ENCODE results near the gene RTN4RL2. TPM values are rescaled to one million over a fixed set of nuclear protein-coding genes. Genes with fewer than 3 reads are reported as not detected.

Gene RTN4RL2
- total RNA-seq, 1 experiment from 2014 or later: 5.5 TPM

- no TSS peak for BruUV-seq (replicated peaks)
- CTCF ChIA-PET: interaction anchor here (0.7 kb wide), 1 partner anchor 18 kb away, joined by 4 read pairs; no protein-coding TSS in a partner anchor
- Mint-ChIP-seq H3K4me1 (ENCODE audit: low read depth, unreplicated experiment) (peaks cover 12% of the 10 kb centered on the region), H3K4me3 (ENCODE audit: unreplicated experiment) (no peak overlapping the region), H3K27ac (ENCODE audit: unreplicated experiment) (peak overlapping the region; percentile 50), H3K9me3 (ENCODE audit: unreplicated experiment) (no peaks in the 10 kb centered on the region), H3K27me3 (ENCODE audit: insufficient read depth, unreplicated experiment) (no peaks in the 10 kb centered on the region), H3K36me3 (ENCODE audit: insufficient read depth, unreplicated experiment) (peaks cover 39% of the 10 kb centered on the region)
- peaks cover 3% of the 10 kb centered on the region; the same call in 1 of the 2 replicates for H3K36me3 ChIP-seq (ENCODE audit: control insufficient read depth, insufficient read depth, low read length)
- no peak overlapping the region for H3K4me3 ChIP-seq (ENCODE audit: low read depth, low read length)
- no peaks in the 10 kb centered on the region for H3K9me3 ChIP-seq
- intact Hi-C loops (cut with micrococcal nuclease; ENCODE audit: unreplicated experiment): no loop called here
- peaks cover 7% of the 10 kb centered on the region for H3K4me1 ChIP-seq
- H3K27me3 ChIP-seq (replicated peaks; ENCODE audit: control insufficient read depth, insufficient read depth, low read length): no peaks in the 10 kb centered on the region
- POLR2A ChIA-PET: no interaction called here
- no peak for TF ChIP-seq CTCF (IDR thresholded peaks at IDR 0.05; ENCODE audit: insufficient read depth in 1 of 2, low read depth in 1 of 2, low read length in 1 of 2, severe bottlenecking in 1 of 2, unreplicated experiment in 1 of 2)
- no peak for DNase-seq
Observed at GRCh38 chr11:57508341-57509170, 48.2 kb downstream of the RTN4RL2 start.

- POLR2A ChIA-PET: no interaction called here
- no peak for DNase-seq
- Histone ChIP-seq H3K4me1 (peaks cover 8% of the 10 kb centered on the region), H3K27me3 (replicated peaks; ENCODE audit: control insufficient read depth, insufficient read depth, low read length) (no peaks in the 10 kb centered on the region), H3K9me3 (no peaks in the 10 kb centered on the region), H3K36me3 (ENCODE audit: control insufficient read depth, insufficient read depth, low read length) (no peaks in the 10 kb centered on the region), H3K4me3 (ENCODE audit: low read depth, low read length) (no peak overlapping the region)
- Mint-ChIP-seq H3K27ac (ENCODE audit: unreplicated experiment) (no peak overlapping the region), H3K4me3 (ENCODE audit: unreplicated experiment) (no peak overlapping the region), H3K4me1 (ENCODE audit: low read depth, unreplicated experiment) (no peaks in the 10 kb centered on the region), H3K27me3 (ENCODE audit: insufficient read depth, unreplicated experiment) (no peaks in the 10 kb centered on the region), H3K9me3 (ENCODE audit: unreplicated experiment) (no peaks in the 10 kb centered on the region), H3K36me3 (ENCODE audit: insufficient read depth, unreplicated experiment) (peaks cover 22% of the 10 kb centered on the region)
- CTCF ChIA-PET: no interaction called here
- no peak for TF ChIP-seq CTCF (IDR thresholded peaks at IDR 0.05; ENCODE audit: insufficient read depth in 1 of 2, low read depth in 1 of 2, low read length in 1 of 2, severe bottlenecking in 1 of 2, unreplicated experiment in 1 of 2)
- intact Hi-C loops (cut with micrococcal nuclease; ENCODE audit: unreplicated experiment): no loop called here
- BruUV-seq (replicated peaks): no TSS peak
Observed at GRCh38 chr11:57511741-57512430, 51.6 kb downstream of the RTN4RL2 start.

GRCh38 chr11:57512646-57513451, 52.5 kb downstream of the RTN4RL2 start:
- no peaks in the 10 kb centered on the region for H3K27me3 Mint-ChIP-seq (ENCODE audit: insufficient read depth, unreplicated experiment)
- H3K36me3 Mint-ChIP-seq (ENCODE audit: insufficient read depth, unreplicated experiment): peaks cover 13% of the 10 kb centered on the region

More at GRCh38 chr11:57512646-57513451, 52.5 kb downstream of the RTN4RL2 start:
- BruUV-seq (replicated peaks): no TSS peak
- ChIA-PET POLR2A (interaction anchor here (1.0 kb wide), 1 partner anchor 19 kb away, joined by 3 read pairs; no protein-coding TSS in a partner anchor), CTCF (interaction anchor here (1.3 kb wide), 1 partner anchor 19 kb away, joined by 13 read pairs; no protein-coding TSS in a partner anchor)
- Mint-ChIP-seq H3K4me3 (ENCODE audit: unreplicated experiment) (peak overlapping the region; percentile 91), H3K27ac (ENCODE audit: unreplicated experiment) (no peak overlapping the region), H3K4me1 (ENCODE audit: low read depth, unreplicated experiment) (no peaks in the 10 kb centered on the region), H3K9me3 (ENCODE audit: unreplicated experiment) (no peaks in the 10 kb centered on the region)
- DNase-seq: no peak
- TF ChIP-seq CTCF (IDR thresholded peaks at IDR 0.05; ENCODE audit: insufficient read depth in 1 of 2, low read depth in 1 of 2, low read length in 1 of 2, severe bottlenecking in 1 of 2, unreplicated experiment in 1 of 2): no peak
- Histone ChIP-seq H3K27me3 (replicated peaks; ENCODE audit: control insufficient read depth, insufficient read depth, low read length) (no peaks in the 10 kb centered on the region), H3K36me3 (ENCODE audit: control insufficient read depth, insufficient read depth, low read length) (no peaks in the 10 kb centered on the region), H3K4me1 (peaks cover 8% of the 10 kb centered on the region), H3K4me3 (ENCODE audit: low read depth, low read length) (no peak overlapping the region), H3K9me3 (no peaks in the 10 kb centered on the region)
- intact Hi-C loops (cut with micrococcal nuclease; ENCODE audit: unreplicated experiment): no loop called here
